Mammary epithelial cell (primary cell): Measurements from ENCODE around the gene DIS3L2.

Experiments used
- CTCF ChIP-seq, 2 donors: IDR thresholded peaks in 1 of 2; conservative IDR thresholded peaks in 1 of 2; 2 replicates each; pipeline ENCODE4 v1.5.1; 2011 to 2012; ENCODE audit warnings: inconsistent platforms in 2 of 2, low read length in 2 of 2, mild to moderate bottlenecking in 2 of 2, control low read depth in 1 of 2, low read depth in 1 of 2; ENCODE audit not compliant: insufficient read depth in 1 of 2; ENCODE audit errors: extremely low read depth in 1 of 2
- EZH2 ChIP-seq: IDR thresholded peaks from 2 replicates; pipeline ENCODE4 v1.6.1; 2012; ENCODE audit warnings: low read length, inconsistent platforms, borderline replicate concordance

GRCh38 chr2:232013701-232014353 is 52.3 kb downstream of the DIS3L2 start:
- TF ChIP-seq EZH2, result no peak
- TF ChIP-seq CTCF (conservative IDR thresholded peaks at IDR 0.05 in 1 of 2, IDR thresholded peaks at IDR 0.05 in 1 of 2; ENCODE audit: extremely low read depth in 1 of 2, insufficient read depth in 1 of 2, low read depth in 1 of 2, low read length in 2 of 2), result no peak
